ENCODE results near the gene KLHL3.

DNA sequence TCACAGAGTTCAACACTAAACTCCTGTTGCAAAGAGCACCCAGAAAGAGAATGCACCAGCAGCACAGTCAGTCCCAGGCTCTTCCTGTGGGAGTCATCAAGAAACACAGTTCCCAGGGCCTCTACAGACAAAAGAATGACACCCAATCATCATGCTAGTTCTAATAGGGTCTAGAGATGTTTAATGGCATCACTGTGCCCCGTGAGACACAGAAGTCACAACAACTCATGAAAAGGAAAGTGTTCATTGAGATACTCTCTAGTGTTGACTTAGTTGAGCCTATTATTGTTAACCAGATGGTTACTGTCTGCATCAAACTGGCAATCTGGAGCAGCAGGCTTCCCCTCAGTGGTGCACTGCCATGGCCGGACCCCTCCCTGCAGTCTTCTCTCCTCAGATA is 1.6 kb downstream of the KLHL3 start:
- TF ChIP-seq, protein P1, sequence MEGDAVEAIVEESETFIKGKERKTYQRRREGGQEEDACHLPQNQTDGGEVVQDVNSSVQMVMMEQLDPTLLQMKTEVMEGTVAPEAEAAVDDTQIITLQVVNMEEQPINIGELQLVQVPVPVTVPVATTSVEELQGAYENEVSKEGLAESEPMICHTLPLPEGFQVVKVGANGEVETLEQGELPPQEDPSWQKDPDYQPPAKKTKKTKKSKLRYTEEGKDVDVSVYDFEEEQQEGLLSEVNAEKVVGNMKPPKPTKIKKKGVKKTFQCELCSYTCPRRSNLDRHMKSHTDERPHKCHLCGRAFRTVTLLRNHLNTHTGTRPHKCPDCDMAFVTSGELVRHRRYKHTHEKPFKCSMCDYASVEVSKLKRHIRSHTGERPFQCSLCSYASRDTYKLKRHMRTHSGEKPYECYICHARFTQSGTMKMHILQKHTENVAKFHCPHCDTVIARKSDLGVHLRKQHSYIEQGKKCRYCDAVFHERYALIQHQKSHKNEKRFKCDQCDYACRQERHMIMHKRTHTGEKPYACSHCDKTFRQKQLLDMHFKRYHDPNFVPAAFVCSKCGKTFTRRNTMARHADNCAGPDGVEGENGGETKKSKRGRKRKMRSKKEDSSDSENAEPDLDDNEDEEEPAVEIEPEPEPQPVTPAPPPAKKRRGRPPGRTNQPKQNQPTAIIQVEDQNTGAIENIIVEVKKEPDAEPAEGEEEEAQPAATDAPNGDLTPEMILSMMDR (IDR thresholded peaks at IDR 0.05) = no peak
- no peak for TF ChIP-seq POLR2A (IDR thresholded peaks at IDR 0.05)
